AG08396 (cell line): ENCODE measurements around the gene TMEM260.
"Not testable (repeated sequence)": the region's sequence is repeated elsewhere in the genome, so short reads cannot be mapped to it uniquely, and the experiment has no call there.

Experiments used
- DNase-seq: peaks from one replicate; pipeline ENCODE4 v3.0.0; 2012; ENCODE audit warnings: low spot score, mixed read lengths

Gene TMEM260

GRCh38 chr14:56598519-56598918 is 18.9 kb downstream of the TMEM260 start:
- DNase-seq: no peak

GRCh38 chr14:56603648-56604047 is 24.1 kb downstream of the TMEM260 start:
- DNase-seq: no peak

GRCh38 chr14:56608689-56609088 is 29.1 kb downstream of the TMEM260 start:
- no peak for DNase-seq

- DNase-seq: not testable (repeated sequence)
Observed at GRCh38 chr14:56611663-56612062, 32.1 kb downstream of the TMEM260 start.

GRCh38 chr14:56617084-56617483 is 37.5 kb downstream of the TMEM260 start:
- no peak for DNase-seq

- no peak for DNase-seq
Observed at GRCh38 chr14:56630707-56631106, 51.1 kb downstream of the TMEM260 start.

- no peak for DNase-seq
Observed at GRCh38 chr14:56632195-56632594, 52.6 kb downstream of the TMEM260 start.

GRCh38 chr14:56633544-56633943 is 53.9 kb downstream of the TMEM260 start:
- DNase-seq: no peak

- no peak for DNase-seq
Observed at GRCh38 chr14:56635041-56635440, 55.4 kb downstream of the TMEM260 start.

- DNase-seq: no peak
Observed at GRCh38 chr14:56647493-56647892, 67.9 kb downstream of the TMEM260 start.

- no peak for DNase-seq
Observed at GRCh38 chr14:56648508-56649301, 69.1 kb downstream of the TMEM260 start.

- no peak for DNase-seq
Observed at GRCh38 chr14:56649382-56649781, 69.8 kb downstream of the TMEM260 start.

GRCh38 chr14:56650048-56650447 is 70.5 kb downstream of the TMEM260 start:
- DNase-seq: no peak

GRCh38 chr14:56650979-56651378 is 71.4 kb downstream of the TMEM260 start:
- no peak for DNase-seq

- no peak for DNase-seq
Observed at GRCh38 chr14:56657604-56658003, 78.0 kb downstream of the TMEM260 start.

GRCh38 chr14:56659378-56659777 is 79.8 kb downstream of the TMEM260 start:
- no peak for DNase-seq

- peak; percentile 56 for DNase-seq
Observed at GRCh38 chr14:56659964-56660551, 80.5 kb downstream of the TMEM260 start.

GRCh38 chr14:56660677-56661389 is 81.2 kb downstream of the TMEM260 start:
- DNase-seq: no peak

GRCh38 chr14:56661478-56661877 is 81.9 kb downstream of the TMEM260 start:
- DNase-seq: no peak

- DNase-seq: no peak
Observed at GRCh38 chr14:56664811-56665421, 85.3 kb downstream of the TMEM260 start.

GRCh38 chr14:56666294-56666693 is 86.7 kb downstream of the TMEM260 start:
- DNase-seq: no peak

GRCh38 chr14:56666716-56667115 is 87.1 kb downstream of the TMEM260 start:
- DNase-seq: no peak

- DNase-seq: not testable (repeated sequence)
Observed at GRCh38 chr14:56667290-56667689, 87.7 kb downstream of the TMEM260 start.
